BJ (cell line): ENCODE measurements around the gene EIF4EBP3. TPM values are rescaled to one million over a fixed set of nuclear protein-coding genes. Genes with fewer than 3 reads are reported as not detected.
A peak's percentile ranks its signal among the peaks of the same experiment; 100 is the strongest.

Source experiments
- CTCF ChIA-PET: fragments of 350-600 bp; formaldehyde crosslinking; extraction: SDS; loops from one replicate; lab custom pipeline; 2021; ENCODE audit warnings: antibody characterized with exemption, inconsistent platforms; lab: Yijun Ruan, JAX
- POLR2A ChIA-PET: fragments of 300-600 bp; sonication (Branson Sonifier 250); formaldehyde crosslinking; extraction: SDS; loops from one replicate; lab custom pipeline; 2021; ENCODE audit warnings: antibody characterized with exemption; lab: Charles Lee
- DNase-seq: peaks from one replicate; pipeline ENCODE4 v3.0.0-alpha.2; 2011; ENCODE audit warnings: low read depth
- H3K27me3 ChIP-seq: 2 replicates; pipeline ENCODE4 v1.6.0; 2011; ENCODE audit warnings: low read length; ENCODE audit not compliant: control insufficient read depth, insufficient read depth
- H3K36me3 ChIP-seq: 2 replicates; pipeline ENCODE4 v1.5.1; 2011; ENCODE audit warnings: low read length; ENCODE audit not compliant: control insufficient read depth, insufficient read depth
- H3K4me3 ChIP-seq: 2 replicates; pipeline ENCODE4 v1.5.1; 2011; ENCODE audit warnings: low read depth, mild to moderate bottlenecking, control low read depth, low read length
- polyA plus RNA-seq: library from polyadenylated mRNA; depleted of rRNA; stranded (reverse); fragments of >200 nt; gene quantifications from 2 replicates; pipeline ENCODE4 v1.2.3, GENCODE V29; 2011
- TF ChIP-seq, protein P1 (sequence below): IDR thresholded peaks from 2 replicates; pipeline ENCODE4 v1.5.1; 2011; ENCODE audit warnings: low read depth, mild to moderate bottlenecking, control low read depth, inconsistent platforms, low read length, moderate library complexity; ENCODE audit not compliant: insufficient read depth

Gene EIF4EBP3
- polyA plus RNA-seq, 1 experiment = 7.9 TPM

DNA sequence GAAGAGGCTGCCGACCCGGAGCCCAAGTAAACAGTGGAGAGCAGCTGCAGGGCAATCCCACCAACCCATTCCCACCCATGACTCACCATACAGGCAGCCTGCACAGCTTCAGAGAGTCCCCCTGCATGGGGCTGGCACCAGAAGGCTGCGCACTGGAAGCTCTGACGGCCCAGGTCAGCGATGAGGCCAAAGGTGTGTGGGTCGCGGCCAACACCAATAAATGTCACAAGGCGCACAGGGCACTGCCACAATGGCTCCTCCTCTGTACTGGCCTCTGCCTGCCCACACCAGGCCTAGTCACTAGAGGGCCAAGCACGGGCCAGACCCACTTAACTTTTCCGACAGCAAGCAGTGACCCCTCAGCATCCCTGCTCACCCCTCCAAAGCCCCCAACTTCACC is 12.8 kb downstream of the EIF4EBP3 start:
- H3K4me3 ChIP-seq = no peak overlapping the region
- H3K27me3 ChIP-seq = no peaks in the 10 kb centered on the region
- TF ChIP-seq, protein P1, sequence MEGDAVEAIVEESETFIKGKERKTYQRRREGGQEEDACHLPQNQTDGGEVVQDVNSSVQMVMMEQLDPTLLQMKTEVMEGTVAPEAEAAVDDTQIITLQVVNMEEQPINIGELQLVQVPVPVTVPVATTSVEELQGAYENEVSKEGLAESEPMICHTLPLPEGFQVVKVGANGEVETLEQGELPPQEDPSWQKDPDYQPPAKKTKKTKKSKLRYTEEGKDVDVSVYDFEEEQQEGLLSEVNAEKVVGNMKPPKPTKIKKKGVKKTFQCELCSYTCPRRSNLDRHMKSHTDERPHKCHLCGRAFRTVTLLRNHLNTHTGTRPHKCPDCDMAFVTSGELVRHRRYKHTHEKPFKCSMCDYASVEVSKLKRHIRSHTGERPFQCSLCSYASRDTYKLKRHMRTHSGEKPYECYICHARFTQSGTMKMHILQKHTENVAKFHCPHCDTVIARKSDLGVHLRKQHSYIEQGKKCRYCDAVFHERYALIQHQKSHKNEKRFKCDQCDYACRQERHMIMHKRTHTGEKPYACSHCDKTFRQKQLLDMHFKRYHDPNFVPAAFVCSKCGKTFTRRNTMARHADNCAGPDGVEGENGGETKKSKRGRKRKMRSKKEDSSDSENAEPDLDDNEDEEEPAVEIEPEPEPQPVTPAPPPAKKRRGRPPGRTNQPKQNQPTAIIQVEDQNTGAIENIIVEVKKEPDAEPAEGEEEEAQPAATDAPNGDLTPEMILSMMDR = no peak
- ChIA-PET POLR2A (no interaction called here), CTCF (interaction anchor here (1.8 kb wide), 1 partner anchor 13 kb away, joined by 5 read pairs; the partner anchor contains the start of gene EIF4EBP3)
- H3K36me3 ChIP-seq = peaks cover 9% of the 10 kb centered on the region
- no peak for DNase-seq

DNA sequence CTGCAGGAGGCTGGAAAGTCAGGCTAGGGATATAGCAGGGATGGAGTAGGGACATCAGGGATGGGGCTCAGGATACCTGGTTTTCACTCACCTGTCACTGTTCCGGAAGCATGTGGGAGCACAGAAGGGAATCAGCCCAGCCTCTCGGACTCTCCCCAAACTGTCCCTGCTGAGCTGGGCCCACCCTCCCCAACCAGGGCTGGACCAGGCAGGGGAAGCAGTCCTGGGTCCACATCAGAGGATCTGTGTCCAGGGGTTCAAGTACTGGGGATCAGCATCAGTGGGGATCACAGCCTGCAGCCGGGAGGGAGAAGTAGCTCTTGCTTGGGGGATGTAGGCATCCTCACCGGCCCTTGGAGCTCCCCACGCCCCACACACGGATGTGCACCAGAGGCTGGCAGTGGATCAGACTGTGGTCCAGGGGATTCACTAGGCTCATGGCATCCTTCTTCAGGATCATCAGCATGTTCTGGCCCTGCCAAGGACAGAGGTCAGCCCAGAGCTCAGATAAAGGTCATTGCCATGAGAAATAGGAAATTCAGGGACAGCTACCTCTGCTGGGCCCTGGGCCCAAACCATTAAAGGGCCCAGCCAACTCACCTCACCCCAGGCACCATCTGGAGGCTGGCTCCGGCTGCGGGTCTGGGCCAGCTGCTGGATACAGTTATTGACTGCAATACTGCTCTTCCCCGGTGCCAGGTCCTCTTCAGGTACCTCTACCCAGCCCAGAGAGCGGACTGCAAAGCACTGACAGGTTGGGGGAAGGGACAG is 14.5 kb downstream of the EIF4EBP3 start:
- POLR2A ChIA-PET = no interaction called here
- no peak for DNase-seq
- CTCF ChIA-PET = interaction anchor here (1.3 kb wide), 1 partner anchor 73 kb away, joined by 5 read pairs; no protein-coding TSS in a partner anchor
- no peak overlapping the region for H3K4me3 ChIP-seq
- TF ChIP-seq, protein P1 = no peak
- no peaks in the 10 kb centered on the region for H3K27me3 ChIP-seq
- peaks cover 12% of the 10 kb centered on the region for H3K36me3 ChIP-seq

DNA sequence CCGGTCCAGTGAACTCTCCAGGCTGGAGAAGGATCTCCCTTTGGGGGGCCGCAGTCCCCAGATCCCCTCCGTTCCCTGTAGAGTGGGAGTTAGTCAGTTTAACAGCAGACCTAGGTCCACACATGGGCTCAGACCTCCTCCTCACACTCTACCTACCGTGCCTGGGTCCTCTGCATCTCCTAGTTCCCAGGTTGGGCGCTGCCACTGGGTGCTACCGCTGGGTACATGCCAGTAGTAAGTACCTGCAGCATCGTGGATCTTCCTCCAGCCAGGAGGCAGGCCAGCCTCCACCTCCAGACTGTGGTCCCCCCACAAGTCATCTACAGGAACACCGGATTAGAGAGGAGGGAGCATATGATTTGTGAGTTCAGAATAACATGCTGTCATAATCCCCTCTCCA is 16.1 kb downstream of the EIF4EBP3 start:
- TF ChIP-seq, protein P1 = no peak
- peak overlapping the region; percentile 59 for H3K4me3 ChIP-seq
- peaks cover 17% of the 10 kb centered on the region for H3K36me3 ChIP-seq
- ChIA-PET POLR2A (interaction anchor here (0.6 to 0.8 kb wide), 2 partner anchors 11 to 227 kb away, joined by 4 read pairs; no protein-coding TSS in a partner anchor), CTCF (interaction anchor here (0.8 to 1.9 kb wide), 5 partner anchors 11 to 84 kb away, joined by 3 to 11 read pairs (median 5); partner anchors contain the start of genes EIF4EBP3, IK, NDUFA2 and TMCO6)
- no peaks in the 10 kb centered on the region for H3K27me3 ChIP-seq
- no peak for DNase-seq

DNA sequence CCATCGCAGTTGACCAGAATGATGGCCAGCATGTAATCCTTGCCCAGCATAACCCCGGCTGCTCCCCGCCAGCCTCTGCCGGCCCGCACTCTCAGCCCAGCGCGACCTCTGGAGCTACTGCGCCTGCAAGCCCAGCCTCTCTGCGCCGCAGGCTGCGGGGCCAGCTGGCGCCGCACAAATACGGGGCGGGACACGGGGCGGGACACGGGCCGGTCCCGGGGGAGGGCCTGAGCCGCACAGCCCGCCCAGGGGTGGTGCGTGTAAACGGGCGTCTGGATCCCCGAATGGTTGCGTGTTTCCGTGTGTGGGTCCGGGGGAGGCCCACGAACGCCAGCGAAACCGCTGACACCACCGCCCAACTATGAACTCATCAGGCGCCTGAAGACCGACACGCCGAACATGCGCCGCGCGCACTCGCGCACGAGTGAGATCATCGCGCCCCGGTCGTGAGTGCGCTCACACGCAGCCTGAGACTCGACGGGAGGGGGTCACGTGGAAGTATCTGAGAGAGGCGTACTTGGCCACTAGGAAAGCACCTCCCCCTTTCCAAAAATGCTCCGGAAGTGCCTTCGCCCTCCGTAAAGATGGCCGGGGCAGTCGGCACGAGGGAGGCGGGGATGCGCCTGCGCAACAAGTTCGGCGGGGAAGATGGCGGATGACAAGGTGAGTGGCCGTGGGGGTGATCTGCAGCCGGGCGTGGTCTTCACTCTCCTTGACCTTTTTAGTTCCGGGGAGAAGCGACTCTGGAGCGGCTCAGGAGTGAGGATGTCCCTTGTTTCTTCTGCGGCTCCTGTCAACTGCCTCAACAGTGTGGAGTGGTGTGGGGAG is 16.9 kb downstream of the EIF4EBP3 start, which contains the start of the genes APBB3 and SLC35A4:
Gene APBB3 (minus strand): TSS at position 403 of the 828 bp plus-strand sequence. CDS start 353 bp downstream, at position 50.
Gene SLC35A4 (plus strand): TSS at position 633 of the 828 bp plus-strand sequence. CDS start 2,342 bp downstream, outside the sequence.
- H3K27me3 ChIP-seq = no peaks in the 10 kb centered on the region
- DNase-seq = peak; percentile 97
- CTCF ChIA-PET = interaction anchor here (0.8 to 1.9 kb wide), 6 partner anchors 10 to 83 kb away, joined by 3 to 11 read pairs (median 4); partner anchors contain the start of genes EIF4EBP3, IK, NDUFA2 and TMCO6
- H3K4me3 ChIP-seq = peak within 1 kb of the TSS; percentile 59
- POLR2A ChIA-PET = interaction anchor here (0.6 to 0.8 kb wide), 2 partner anchors 10 to 228 kb away, joined by 4 read pairs; no protein-coding TSS in a partner anchor
- peaks cover 17% of the 10 kb centered on the region for H3K36me3 ChIP-seq
- TF ChIP-seq, protein P1 = no peak
